Inflammatory macrophage treated with lipopolysaccharide for 1 hour (primary cell): Measurements from ENCODE around the gene PHKG2.
A peak's percentile ranks its signal among the peaks of the same experiment; 100 is the strongest.
"Not testable (repeated sequence)": the region's sequence is repeated elsewhere in the genome, so short reads cannot be mapped to it uniquely, and the experiment has no call there.

Experiments used
- DNase-seq, 2 donors: peaks; one replicate each; pipeline ENCODE4 v3.0.0-alpha.2; 2020 to 2022

PHKG2 gene, protein sequence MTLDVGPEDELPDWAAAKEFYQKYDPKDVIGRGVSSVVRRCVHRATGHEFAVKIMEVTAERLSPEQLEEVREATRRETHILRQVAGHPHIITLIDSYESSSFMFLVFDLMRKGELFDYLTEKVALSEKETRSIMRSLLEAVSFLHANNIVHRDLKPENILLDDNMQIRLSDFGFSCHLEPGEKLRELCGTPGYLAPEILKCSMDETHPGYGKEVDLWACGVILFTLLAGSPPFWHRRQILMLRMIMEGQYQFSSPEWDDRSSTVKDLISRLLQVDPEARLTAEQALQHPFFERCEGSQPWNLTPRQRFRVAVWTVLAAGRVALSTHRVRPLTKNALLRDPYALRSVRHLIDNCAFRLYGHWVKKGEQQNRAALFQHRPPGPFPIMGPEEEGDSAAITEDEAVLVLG

GRCh38 chr16:30747799-30748633 lies at the start of gene PHKG2:
Gene PHKG2 (plus strand): TSS chr16:30748425. CDS start chr16:30748821, 396 bp downstream.
- peak; percentile 98 to 99 for DNase-seq

GRCh38 chr16:30698816-30699614 lies 49.2 kb upstream of the PHKG2 start, which contains the start of gene SRCAP:
Gene SRCAP (plus strand): TSS chr16:30699171. CDS start chr16:30700825, 1,654 bp downstream.
- DNase-seq = peak; percentile 73 to 88

GRCh38 chr16:30699615-30700099 lies 48.6 kb upstream of the PHKG2 start:
- no peak for DNase-seq

- DNase-seq = no peak
Measured at GRCh38 chr16:30700491-30700890, 47.7 kb upstream of the PHKG2 start.

GRCh38 chr16:30700971-30701370 lies 47.3 kb upstream of the PHKG2 start:
- no peak for DNase-seq

GRCh38 chr16:30703071-30703470 lies 45.2 kb upstream of the PHKG2 start:
- not testable (repeated sequence) for DNase-seq

DNA sequence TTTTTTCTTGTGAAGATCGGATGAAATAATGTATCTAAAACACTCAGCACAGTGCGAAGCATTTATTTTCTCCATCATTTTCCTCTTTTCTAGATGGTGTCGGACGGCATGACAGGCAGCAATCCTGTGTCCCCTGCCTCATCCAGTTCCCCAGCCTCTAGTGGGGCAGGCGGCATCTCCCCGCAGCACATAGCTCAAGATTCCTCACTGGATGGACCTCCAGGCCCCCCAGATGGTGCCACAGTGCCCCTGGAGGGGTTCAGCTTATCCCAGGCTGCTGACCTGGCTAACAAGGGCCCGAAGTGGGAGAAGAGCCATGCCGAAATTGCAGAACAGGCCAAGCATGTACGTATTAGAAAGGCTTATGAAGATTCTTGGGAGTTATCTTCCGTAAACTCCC lies 44.3 kb upstream of the PHKG2 start:
- no peak for DNase-seq

DNA sequence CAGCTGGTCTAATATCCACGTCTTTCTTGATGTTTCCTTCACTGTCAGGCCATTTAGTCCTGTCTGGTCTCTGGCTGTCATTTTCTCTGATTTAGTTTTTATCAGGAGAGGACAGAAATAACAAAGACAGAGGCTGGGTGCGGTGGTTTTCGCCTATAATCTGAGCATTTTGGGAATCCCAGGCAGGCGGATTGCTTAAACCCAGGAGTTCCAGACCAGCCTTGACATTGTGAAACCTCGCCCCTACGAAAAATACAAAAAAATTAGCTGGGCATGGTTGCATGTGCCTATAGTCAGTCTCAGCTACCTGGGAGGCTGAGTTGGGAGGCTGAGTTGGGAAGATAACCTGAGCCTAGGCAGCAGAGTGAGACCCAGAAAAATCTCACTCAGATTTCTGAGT lies 42.2 kb upstream of the PHKG2 start:
- no peak for DNase-seq

DNA sequence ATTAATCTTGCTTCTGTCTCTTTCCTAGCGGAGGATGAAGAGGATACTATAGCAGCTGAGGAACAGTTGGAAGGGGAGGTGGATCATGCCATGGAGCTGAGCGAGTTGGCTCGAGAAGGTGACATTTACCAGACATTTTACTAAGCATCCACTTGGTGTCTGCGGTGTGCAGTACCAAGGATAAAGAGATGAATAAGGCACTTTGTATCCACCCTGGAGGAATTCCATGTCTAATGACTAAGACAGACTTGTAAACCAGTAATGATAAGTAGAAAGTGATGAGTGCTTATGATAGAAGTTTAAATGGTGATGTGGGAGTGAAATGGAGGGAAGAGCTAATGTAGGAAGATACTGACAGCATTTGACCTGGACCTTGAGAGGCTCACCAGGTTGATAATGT lies 37.3 kb upstream of the PHKG2 start:
- DNase-seq = no peak

- DNase-seq = no peak
Measured at GRCh38 chr16:30711712-30712111, 36.5 kb upstream of the PHKG2 start.

DNA sequence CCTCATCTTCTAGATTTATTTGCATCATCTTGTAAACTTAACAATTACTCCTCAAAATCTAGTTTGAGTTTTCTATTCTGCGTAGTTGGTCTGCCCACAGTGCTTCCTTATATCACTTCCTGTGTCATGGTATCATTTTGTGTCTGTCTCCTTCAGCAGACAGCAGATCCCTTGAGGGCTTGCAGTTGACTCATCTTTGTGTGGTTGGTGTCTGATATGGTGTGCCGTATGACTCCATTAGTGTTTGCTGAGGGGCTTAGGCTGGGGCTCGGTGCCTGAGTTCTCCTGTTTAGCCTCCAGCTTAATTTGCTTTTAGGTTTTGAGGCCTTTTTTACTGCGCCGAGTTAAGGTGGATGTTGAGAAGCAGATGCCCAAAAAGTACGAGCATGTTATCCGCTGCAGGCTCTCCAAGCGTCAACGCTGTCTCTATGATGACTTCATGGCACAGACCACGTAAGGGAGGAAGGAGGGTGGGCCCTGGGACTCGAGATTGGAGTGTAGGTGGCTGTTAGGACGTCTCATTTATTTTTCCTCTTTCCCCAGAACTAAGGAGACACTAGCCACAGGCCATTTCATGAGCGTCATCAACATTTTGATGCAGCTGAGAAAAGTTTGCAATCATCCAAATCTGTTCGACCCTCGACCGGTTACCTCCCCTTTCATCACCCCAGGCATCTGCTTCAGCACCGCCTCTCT lies 32.3 kb upstream of the PHKG2 start:
- DNase-seq = peak; percentile 75 to 89

- DNase-seq = no peak
Measured at GRCh38 chr16:30720086-30720485, 28.1 kb upstream of the PHKG2 start.

DNA sequence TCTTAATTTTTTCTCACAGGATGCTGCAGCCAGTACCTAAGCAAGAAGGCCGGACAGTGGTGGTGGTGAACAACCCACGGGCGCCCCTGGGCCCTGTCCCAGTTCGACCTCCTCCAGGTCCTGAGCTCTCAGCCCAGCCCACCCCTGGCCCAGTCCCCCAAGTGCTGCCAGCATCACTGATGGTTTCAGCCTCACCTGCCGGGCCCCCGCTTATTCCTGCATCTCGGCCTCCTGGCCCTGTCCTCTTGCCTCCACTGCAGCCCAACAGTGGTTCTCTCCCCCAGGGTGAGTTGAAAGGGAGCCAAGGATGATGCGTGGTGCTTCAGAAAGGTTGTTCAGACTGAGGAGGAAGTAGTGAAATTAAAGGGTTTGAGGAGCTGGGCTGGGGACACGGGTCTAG lies 27.5 kb upstream of the PHKG2 start:
- DNase-seq = no peak

- DNase-seq = no peak
Measured at GRCh38 chr16:30721167-30721566, 27.1 kb upstream of the PHKG2 start.

DNA sequence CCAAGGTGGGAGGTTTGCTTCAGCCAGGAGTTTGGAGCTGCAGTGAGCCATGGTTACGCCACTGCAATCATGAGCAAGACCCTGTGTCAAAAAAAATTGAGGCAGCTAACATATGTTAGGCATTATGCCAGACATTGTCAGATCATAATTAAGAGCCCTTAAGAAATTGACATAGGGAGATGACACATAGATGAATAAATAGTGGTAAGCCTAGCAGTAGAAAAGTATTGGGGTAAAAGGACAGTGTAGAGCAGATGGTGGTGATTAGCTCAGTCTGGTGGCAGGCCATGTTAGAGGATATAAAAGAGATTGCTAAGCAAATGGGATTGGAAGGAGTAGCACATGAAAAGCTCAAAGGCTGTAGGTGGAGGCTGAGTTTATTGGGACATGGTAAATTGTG lies 26.6 kb upstream of the PHKG2 start:
- DNase-seq = no peak

DNA sequence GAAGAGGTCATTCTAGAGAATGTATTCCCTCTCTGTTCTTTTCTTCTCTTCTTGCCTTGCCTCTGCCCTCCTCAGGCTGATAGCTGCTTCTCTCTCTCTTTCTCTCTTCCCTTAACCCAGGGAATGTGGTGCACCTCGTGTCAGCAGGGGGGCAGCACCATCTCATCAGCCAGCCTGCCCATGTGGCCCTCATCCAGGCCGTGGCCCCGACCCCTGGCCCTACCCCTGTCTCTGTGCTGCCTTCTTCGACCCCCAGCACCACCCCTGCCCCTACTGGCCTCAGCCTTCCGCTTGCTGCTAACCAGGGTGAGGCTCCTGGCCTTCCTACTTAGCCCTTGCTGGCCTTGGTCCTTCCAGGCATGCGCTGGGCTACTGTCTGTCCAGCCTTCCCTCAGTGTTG lies 25.8 kb upstream of the PHKG2 start:
- no peak for DNase-seq

GRCh38 chr16:30722916-30723315 lies 25.3 kb upstream of the PHKG2 start:
- no peak for DNase-seq

DNA sequence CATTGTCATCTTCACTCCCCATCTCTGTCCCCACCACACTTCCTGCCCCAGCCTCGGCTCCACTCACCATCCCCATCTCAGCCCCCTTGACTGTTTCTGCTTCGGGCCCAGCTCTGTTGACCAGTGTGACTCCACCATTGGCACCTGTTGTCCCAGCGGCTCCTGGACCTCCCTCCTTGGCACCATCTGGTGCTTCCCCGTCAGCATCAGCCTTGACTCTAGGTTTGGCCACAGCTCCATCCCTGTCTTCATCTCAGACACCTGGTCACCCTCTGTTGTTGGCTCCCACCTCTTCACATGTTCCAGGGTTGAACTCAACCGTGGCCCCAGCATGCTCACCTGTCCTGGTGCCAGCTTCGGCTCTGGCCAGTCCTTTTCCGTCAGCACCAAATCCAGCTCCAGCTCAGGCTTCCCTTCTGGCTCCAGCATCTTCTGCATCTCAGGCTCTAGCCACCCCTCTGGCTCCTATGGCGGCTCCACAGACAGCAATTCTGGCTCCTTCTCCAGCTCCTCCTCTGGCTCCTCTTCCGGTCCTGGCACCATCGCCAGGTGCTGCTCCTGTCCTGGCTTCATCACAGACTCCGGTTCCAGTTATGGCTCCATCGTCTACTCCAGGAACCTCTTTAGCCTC lies 24.4 kb upstream of the PHKG2 start:
- no peak for DNase-seq

GRCh38 chr16:30724641-30725417 lies 23.4 kb upstream of the PHKG2 start:
- DNase-seq = peak; percentile 73 to 88

GRCh38 chr16:30725418-30725792 lies 22.8 kb upstream of the PHKG2 start:
- no peak for DNase-seq

DNA sequence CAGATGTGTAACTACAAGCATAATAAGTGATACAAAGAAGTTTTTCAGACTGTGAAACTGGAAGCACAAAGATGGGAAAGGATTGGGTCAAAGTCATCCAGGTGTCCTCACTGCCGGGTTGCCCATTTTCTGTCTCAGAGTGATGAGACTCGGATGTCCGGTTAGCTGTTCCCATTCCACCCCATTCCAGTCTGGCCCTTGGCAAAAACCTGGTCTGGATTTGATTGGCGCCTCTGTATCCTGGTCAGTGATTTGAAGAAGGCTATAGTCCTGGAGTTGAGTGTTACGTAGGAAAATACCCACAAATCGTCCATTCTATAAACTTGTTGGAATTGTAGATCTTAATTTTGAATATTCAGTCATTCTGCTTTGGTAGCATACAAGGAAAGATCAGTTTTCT lies 19.9 kb upstream of the PHKG2 start:
- no peak for DNase-seq
